HUES64 (cell line): ENCODE results near the gene CDKL2.
"Not testable (repeated sequence)": the region's sequence is repeated elsewhere in the genome, so short reads cannot be mapped to it uniquely, and the experiment has no call there.

ENCODE experiments used
- H3K27ac ChIP-seq: 2 replicates; pipeline ENCODE4 v1.7.0; 2013; ENCODE audit warnings: low read depth, low read length, inconsistent platforms
- H3K27me3 ChIP-seq: 2 replicates; pipeline ENCODE4 v1.6.1; 2013; ENCODE audit warnings: mild to moderate bottlenecking, low read length; ENCODE audit not compliant: insufficient read depth
- H3K36me3 ChIP-seq: 2 replicates; pipeline ENCODE4 v1.6.1; 2013; ENCODE audit warnings: mild to moderate bottlenecking, low read length; ENCODE audit not compliant: insufficient read depth
- H3K4me1 ChIP-seq: 2 replicates; pipeline ENCODE4 v1.6.1; 2013; ENCODE audit warnings: mild to moderate bottlenecking, low read length, moderate library complexity; ENCODE audit not compliant: insufficient read depth
- H3K4me3 ChIP-seq: 2 replicates; pipeline ENCODE4 v1.5.1; 2013; ENCODE audit warnings: mild to moderate bottlenecking, low read length, moderate library complexity
- H3K9ac ChIP-seq: 2 replicates; pipeline ENCODE4 v1.6.1; 2013; ENCODE audit warnings: mild to moderate bottlenecking, low read depth, low read length
- H3K9me3 ChIP-seq: 2 replicates; pipeline ENCODE4 v1.6.1; 2013; ENCODE audit warnings: low read depth, low read length; ENCODE audit not compliant: insufficient read depth
- whole genome bisulfite sequencing: fragments of 150-250, 120-280 bp; methylation state at CpG from one replicate; pipeline ENCODE4 v1.1.7; 2013; ENCODE audit warnings: missing lambda C conversion rate; 5-methylcytosine and 5-hydroxymethylcytosine counted together

Gene CDKL2

GRCh38 chr4:75666299-75666698, 36.0 kb upstream of the CDKL2 start:
- no peak overlapping the region for H3K4me3 ChIP-seq
- WGBS, result 100% methylated on average over 4 of the region's 4 CpGs

GRCh38 chr4:75664604-75665003, 34.3 kb upstream of the CDKL2 start:
- H3K36me3 ChIP-seq, result peaks cover 34% of the 10 kb centered on the region
- H3K4me3 ChIP-seq, H3K27me3 ChIP-seq, H3K9ac ChIP-seq, H3K9me3 ChIP-seq, H3K27ac ChIP-seq: not testable (repeated sequence)
- WGBS, result 99% methylated on average over 3 of the region's 3 CpGs
- peaks cover 34% of the 10 kb centered on the region for H3K4me1 ChIP-seq

More at GRCh38 chr4:75666299-75666698, 36.0 kb upstream of the CDKL2 start:
- H3K9me3 ChIP-seq, result no peaks in the 10 kb centered on the region
- peaks cover 49% of the 10 kb centered on the region for H3K4me1 ChIP-seq
- no peaks in the 10 kb centered on the region for H3K27me3 ChIP-seq
- peaks cover 20% of the 10 kb centered on the region for H3K36me3 ChIP-seq
- H3K27ac ChIP-seq, result no peak overlapping the region
- H3K9ac ChIP-seq, result no peak overlapping the region

DNA sequence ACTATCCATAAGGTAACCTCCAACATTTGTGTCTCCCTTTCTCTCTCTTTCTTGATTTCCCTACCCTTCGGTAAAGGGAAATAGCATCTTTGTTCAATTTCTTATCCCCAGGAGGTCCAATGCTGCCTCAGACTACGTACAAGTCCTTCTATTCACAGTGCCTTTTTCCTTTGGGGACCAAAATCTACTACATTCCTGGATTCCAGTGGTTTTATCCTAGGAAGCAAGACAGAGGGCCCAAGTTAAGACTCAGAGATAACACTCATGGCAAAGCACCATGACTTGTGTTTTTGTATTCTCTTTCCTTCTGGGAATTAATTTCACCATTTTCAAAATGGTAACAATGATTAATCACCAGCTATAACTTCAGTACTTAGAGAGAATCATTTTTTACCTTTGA, 32.3 kb upstream of the CDKL2 start:
- H3K36me3 ChIP-seq, result peaks cover 52% of the 10 kb centered on the region
- H3K9ac ChIP-seq, result no peak overlapping the region
- H3K27ac ChIP-seq, result no peak overlapping the region; the same call in 1 of the 2 replicates
- 94% methylated on average over 2 of the region's 2 CpGs for WGBS
- H3K27me3 ChIP-seq, result no peaks in the 10 kb centered on the region
- H3K4me3 ChIP-seq, result no peak overlapping the region
- H3K9me3 ChIP-seq, result no peaks in the 10 kb centered on the region
- peaks cover 16% of the 10 kb centered on the region for H3K4me1 ChIP-seq

DNA sequence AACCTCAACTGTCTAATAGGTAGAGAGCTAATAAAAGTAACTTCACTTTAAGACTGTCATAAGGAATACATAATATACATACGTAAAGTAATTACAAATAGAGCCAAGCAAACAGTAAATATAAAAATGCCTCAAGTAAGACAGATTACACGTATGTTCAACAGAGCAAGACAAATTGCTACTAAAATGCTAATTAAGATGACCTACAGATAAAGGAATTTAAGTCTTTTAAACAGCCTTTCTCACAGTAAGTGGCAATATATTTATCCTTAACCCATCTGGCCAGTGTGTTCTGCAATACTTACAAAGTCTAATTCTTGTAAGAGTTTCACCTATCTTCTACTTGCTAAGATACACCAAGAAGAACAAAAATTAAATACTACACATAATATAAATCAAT, 30.2 kb upstream of the CDKL2 start:
- H3K36me3 ChIP-seq, result peaks cover 73% of the 10 kb centered on the region
- no peak overlapping the region for H3K9ac ChIP-seq
- H3K27ac ChIP-seq, result no peak overlapping the region
- H3K9me3 ChIP-seq, result no peaks in the 10 kb centered on the region
- 92% methylated on average over 1 of the region's 2 CpGs for WGBS
- H3K27me3 ChIP-seq, result no peaks in the 10 kb centered on the region
- H3K4me1 ChIP-seq, result no peaks in the 10 kb centered on the region
- no peak overlapping the region for H3K4me3 ChIP-seq

- Histone ChIP-seq H3K27ac (no peak overlapping the region), H3K4me3 (no peak overlapping the region), H3K27me3 (no peaks in the 10 kb centered on the region), H3K36me3 (peaks cover 83% of the 10 kb centered on the region), H3K9ac (no peak overlapping the region), H3K4me1 (no peaks in the 10 kb centered on the region), H3K9me3 (no peaks in the 10 kb centered on the region)
- 100% methylated on average over 1 of the region's 1 CpG for WGBS
Observed at GRCh38 chr4:75659512-75660031, 29.2 kb upstream of the CDKL2 start.

DNA sequence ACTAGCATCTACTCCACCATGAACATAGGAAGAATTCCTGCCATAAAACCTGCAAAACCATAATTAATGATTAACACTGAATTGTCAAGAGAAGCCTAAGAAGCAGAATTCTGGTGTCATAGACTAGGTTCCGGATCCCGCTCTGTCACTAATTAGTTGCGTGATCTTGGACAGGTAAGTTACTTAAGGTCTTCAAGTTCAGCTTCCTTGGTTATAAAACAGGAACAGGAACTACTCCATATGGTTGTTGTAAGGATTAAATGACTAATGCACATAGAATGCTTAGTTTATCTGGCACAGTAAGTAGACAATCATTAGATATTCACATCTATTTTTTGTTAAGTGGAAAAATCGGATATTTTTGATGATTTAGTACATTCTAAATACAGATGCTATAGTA, 28.5 kb upstream of the CDKL2 start:
- no peak overlapping the region for H3K4me3 ChIP-seq
- no peaks in the 10 kb centered on the region for H3K9me3 ChIP-seq
- no peak overlapping the region for H3K9ac ChIP-seq
- 0 out of 2 replicates have a peak, but pooled peaks cover 2% of the 10 kb centered on the region for H3K4me1 ChIP-seq
- H3K27me3 ChIP-seq, result no peaks in the 10 kb centered on the region
- 94% methylated on average over 4 of the region's 4 CpGs for WGBS
- peaks cover 90% of the 10 kb centered on the region for H3K36me3 ChIP-seq
- H3K27ac ChIP-seq, result no peak overlapping the region

DNA sequence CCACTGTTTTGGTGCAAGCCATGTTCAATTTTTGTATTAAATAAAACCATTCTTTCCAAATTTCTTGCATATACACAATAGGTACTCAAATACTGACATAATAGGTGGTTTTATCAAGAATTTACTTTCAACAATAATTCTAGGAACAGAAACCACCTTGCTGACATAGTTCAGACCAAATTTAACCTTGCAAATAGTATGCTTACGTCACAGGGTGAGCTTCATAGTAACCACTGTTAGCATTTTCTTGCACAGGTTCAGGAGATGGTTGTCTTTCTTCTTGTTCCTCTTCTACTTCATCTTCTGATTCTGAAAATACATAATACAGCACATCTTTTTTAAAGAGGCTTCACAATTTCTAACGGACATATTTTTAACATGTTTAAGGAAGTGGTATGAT, 25.2 kb upstream of the CDKL2 start:
- WGBS, result 91% methylated on average over 1 of the region's 2 CpGs

GRCh38 chr4:75654905-75655304, 24.6 kb upstream of the CDKL2 start:
- H3K36me3 ChIP-seq, result peaks cover 97% of the 10 kb centered on the region
- H3K9ac ChIP-seq, result no peak overlapping the region
- H3K4me3 ChIP-seq, result no peak overlapping the region
- no peaks in the 10 kb centered on the region for H3K9me3 ChIP-seq
- no peaks in the 10 kb centered on the region for H3K27me3 ChIP-seq
- H3K4me1 ChIP-seq, result 0 out of 2 replicates have a peak, but pooled peaks cover 2% of the 10 kb centered on the region
- H3K27ac ChIP-seq, result no peak overlapping the region
- 89% methylated on average over 1 of the region's 1 CpG for WGBS

More for the DNA sequence above, 25.2 kb upstream of the CDKL2 start:
- Histone ChIP-seq H3K27ac (no peak overlapping the region), H3K4me1 (0 out of 2 replicates have a peak, but pooled peaks cover 2% of the 10 kb centered on the region), H3K9ac (no peak overlapping the region), H3K36me3 (peaks cover 98% of the 10 kb centered on the region), H3K9me3 (no peaks in the 10 kb centered on the region), H3K4me3 (no peak overlapping the region), H3K27me3 (no peaks in the 10 kb centered on the region)

- peaks cover 96% of the 10 kb centered on the region for H3K36me3 ChIP-seq
- H3K27me3 ChIP-seq, result no peaks in the 10 kb centered on the region
- H3K27ac ChIP-seq, result no peak overlapping the region; the same call in 1 of the 2 replicates
- no peak overlapping the region for H3K4me3 ChIP-seq
- WGBS, result 100% methylated on average over 1 of the region's 2 CpGs
- H3K4me1 ChIP-seq, result 0 out of 2 replicates have a peak, but pooled peaks cover 2% of the 10 kb centered on the region
- no peaks in the 10 kb centered on the region for H3K9me3 ChIP-seq
- H3K9ac ChIP-seq, result no peak overlapping the region
Observed at GRCh38 chr4:75653845-75654503, 23.6 kb upstream of the CDKL2 start.

GRCh38 chr4:75644095-75644494, 13.8 kb upstream of the CDKL2 start:
- Histone ChIP-seq H3K4me1 (no peaks in the 10 kb centered on the region), H3K9me3 (no peaks in the 10 kb centered on the region), H3K27me3 (no peaks in the 10 kb centered on the region), H3K4me3 (no peak overlapping the region), H3K27ac (no peak overlapping the region; the same call in 1 of the 2 replicates), H3K9ac (no peak overlapping the region), H3K36me3 (peaks cover 76% of the 10 kb centered on the region)
- 95% methylated on average over 4 of the region's 4 CpGs for WGBS

DNA sequence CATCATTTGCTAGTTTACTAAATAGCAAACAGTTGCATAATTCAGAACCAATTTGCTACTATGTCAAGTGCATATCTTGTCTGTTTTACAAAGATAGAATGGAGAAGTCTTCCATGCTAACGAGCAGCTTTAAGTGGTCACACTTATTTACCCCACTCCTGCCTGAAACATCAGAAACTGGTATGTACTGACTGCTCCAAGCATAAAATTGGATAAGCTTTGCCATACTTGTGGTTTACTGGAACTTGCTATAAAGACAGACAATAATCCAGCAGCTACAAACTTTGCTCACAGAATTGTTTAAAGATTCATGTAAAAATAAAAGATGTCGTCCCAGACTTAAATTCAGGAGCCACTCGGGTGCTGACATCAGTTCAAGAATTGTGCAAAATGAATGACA, 13.3 kb upstream of the CDKL2 start:
- no peaks in the 10 kb centered on the region for H3K4me1 ChIP-seq
- H3K36me3 ChIP-seq, result peaks cover 71% of the 10 kb centered on the region
- no peaks in the 10 kb centered on the region for H3K27me3 ChIP-seq
- H3K9ac ChIP-seq, result no peak overlapping the region
- H3K4me3 ChIP-seq, result no peak overlapping the region
- H3K27ac ChIP-seq, result no peak overlapping the region
- 93% methylated on average over 3 of the region's 3 CpGs for WGBS
- H3K9me3 ChIP-seq, result no peaks in the 10 kb centered on the region
